Measurements from ENCODE around the gene TCL1B.

GRCh38 chr14:95679148-95679815 lies 6.9 kb upstream of the TCL1B start:
- TF ChIP-seq CTCF (IDR thresholded peaks at IDR 0.05; ENCODE audit: insufficient read depth, low read length, poor library complexity, severe bottlenecking) = no peak
- TF ChIP-seq EZH2phosphoT487 (conservative IDR thresholded peaks at IDR 0.05; ENCODE audit: low read length) = no peak
